Fibroblast of villous mesenchyme (primary cell): ENCODE results near the gene NOPCHAP1. TPM values are rescaled to one million over a fixed set of nuclear protein-coding genes. Genes with fewer than 3 reads are reported as not detected.
A peak's percentile ranks its signal among the peaks of the same experiment; 100 is the strongest.

ENCODE experiments used
- DNase-seq: peaks from one replicate; pipeline ENCODE4 v3.0.0-alpha.2; 2010; ENCODE audit warnings: low read depth
- H3K4me3 ChIP-seq: 2 replicates; pipeline ENCODE4 v1.5.1; 2011; ENCODE audit warnings: low read depth, mild to moderate bottlenecking, low read length
- total RNA-seq: library from RNA; depleted of rRNA; stranded (reverse); fragments of >200 nt; gene quantifications from 2 replicates; pipeline ENCODE4 v1.2.3, GENCODE V29; 2012
- TF ChIP-seq, protein P1 (sequence below): IDR thresholded peaks from 2 replicates; pipeline ENCODE4 v1.5.1; 2012; ENCODE audit warnings: low read depth, mild to moderate bottlenecking, low read length; ENCODE audit not compliant: insufficient read depth

Gene NOPCHAP1
- total RNA-seq, 1 donor, result 7.8 TPM

DNA sequence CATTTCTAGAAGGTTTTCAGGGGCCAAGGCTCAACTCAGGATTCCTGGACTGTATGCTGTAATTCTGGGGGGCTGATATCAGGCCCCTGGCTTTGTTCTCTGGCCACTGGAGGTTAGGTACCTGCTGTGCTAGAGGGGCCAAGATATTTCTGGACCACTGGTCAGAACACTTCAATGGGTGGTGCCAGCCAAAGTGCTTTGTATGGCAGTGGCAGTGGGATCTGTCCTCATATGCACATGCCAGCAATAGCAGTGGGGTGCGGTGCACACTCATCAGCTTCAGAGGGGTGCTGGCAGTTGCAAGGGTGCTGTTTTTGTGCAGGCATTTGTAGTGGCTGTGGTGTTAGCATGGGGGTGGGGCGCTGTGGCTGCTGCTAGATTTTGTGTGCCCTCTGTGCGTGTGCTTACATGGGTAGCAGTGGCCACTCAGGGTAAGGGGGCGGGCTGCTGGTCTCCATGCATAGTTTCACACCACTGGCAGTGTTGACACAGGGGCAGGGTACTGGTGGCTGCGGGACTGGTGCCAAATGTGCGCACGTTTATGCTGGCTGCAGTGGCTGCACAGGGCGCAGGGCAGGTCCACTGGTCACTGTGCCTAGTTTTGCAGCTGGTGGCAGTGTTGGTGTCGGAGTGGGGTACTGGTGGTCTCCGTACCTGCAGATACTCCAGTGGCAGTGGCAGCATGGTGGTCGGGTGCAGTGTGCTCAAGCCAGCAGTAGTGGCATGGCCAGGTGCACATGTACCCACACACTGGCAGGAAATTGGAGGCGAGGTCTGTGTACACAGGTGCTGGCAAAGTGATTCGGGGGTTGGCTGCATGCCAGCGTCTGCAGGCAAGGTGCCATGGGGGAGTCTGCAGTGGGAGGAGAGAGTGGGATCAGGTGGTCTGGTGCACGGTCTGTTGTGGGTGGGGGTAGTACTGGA is 12.6 kb downstream of the NOPCHAP1 start:
- no peak for DNase-seq
- TF ChIP-seq, protein P1, sequence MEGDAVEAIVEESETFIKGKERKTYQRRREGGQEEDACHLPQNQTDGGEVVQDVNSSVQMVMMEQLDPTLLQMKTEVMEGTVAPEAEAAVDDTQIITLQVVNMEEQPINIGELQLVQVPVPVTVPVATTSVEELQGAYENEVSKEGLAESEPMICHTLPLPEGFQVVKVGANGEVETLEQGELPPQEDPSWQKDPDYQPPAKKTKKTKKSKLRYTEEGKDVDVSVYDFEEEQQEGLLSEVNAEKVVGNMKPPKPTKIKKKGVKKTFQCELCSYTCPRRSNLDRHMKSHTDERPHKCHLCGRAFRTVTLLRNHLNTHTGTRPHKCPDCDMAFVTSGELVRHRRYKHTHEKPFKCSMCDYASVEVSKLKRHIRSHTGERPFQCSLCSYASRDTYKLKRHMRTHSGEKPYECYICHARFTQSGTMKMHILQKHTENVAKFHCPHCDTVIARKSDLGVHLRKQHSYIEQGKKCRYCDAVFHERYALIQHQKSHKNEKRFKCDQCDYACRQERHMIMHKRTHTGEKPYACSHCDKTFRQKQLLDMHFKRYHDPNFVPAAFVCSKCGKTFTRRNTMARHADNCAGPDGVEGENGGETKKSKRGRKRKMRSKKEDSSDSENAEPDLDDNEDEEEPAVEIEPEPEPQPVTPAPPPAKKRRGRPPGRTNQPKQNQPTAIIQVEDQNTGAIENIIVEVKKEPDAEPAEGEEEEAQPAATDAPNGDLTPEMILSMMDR, result no peak
- no peak overlapping the region for H3K4me3 ChIP-seq

DNA sequence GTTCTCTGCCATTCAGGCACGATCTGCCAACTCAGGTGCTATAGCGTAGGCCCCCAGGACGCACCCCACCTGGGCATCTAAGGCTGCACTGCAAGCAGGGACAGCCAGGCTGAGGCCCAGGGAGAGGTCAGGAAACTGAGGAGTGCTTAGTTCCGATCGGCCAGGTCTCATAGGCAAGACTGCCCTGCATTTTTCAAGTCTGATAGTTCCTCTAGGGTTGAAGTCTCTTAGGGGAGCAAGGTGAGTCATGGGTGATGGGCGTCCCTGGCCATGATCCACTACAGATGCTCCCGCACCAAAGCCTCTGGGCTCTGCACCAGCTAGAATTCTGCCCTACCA is 13.2 kb downstream of the NOPCHAP1 start:
- H3K4me3 ChIP-seq, result no peak overlapping the region
- no peak for DNase-seq
- TF ChIP-seq, protein P1, result no peak

DNA sequence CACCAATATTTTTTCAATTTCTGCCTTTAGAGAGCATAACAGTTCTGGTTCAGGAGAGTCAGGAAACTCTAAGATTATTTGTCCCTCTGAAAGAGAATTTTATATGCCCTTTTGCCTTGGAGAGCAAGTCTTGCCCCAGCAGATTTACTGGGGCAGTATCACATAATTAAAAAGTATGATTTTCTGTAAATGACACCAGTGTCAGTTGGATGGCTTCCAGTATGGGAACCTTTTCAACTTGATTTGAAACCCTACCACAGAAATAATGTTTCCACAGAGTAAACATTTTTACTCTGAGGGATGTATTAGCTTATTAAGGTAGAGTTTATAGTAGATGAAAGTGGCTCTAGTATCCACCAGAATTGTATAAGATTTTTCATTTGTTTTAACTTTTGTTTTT is 15.4 kb downstream of the NOPCHAP1 start:
- TF ChIP-seq, protein P1, result no peak
- no peak overlapping the region for H3K4me3 ChIP-seq
- no peak for DNase-seq

DNA sequence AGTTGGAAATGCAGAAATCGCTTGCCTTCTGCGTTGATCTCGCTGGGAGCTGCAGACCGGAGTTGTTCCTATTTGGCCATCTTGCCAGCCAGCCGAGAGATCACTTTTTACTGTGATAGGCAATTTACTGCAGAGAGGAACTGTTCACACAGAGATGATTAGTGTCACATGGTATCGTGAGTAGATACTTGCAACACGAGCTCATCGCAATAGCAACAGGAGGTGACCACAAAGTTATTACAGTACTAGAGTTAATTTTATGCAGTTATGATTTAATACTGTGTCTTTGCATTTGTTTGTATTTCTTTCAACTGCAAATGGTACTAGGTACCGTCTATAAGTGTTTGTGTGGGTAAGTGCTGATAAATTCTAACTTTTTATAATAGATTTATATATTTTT is 27.8 kb downstream of the NOPCHAP1 start:
- H3K4me3 ChIP-seq, result no peak overlapping the region
- TF ChIP-seq, protein P1, result no peak
- DNase-seq, result peak; percentile 34

DNA sequence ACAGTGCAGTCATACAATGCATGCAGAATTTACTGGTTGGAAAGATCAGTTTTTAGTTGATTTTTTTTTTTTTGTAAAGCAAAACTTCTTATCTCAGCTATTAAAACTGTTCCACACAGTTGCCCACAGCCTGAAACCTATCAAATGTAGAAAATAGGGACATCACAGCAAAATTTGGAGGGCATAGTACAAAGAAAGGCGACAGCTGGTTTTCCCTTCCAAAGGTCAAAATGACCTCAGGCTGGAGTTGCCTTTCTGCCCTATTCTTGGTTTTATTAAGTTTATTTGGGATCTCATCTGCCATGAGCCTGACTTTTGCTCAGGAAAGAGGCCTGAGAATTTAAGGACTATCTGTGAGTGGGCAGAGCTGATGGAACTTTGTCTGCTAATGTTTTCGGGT is 28.5 kb downstream of the NOPCHAP1 start:
- no peak for DNase-seq
- TF ChIP-seq, protein P1, result no peak
- H3K4me3 ChIP-seq, result no peak overlapping the region

DNA sequence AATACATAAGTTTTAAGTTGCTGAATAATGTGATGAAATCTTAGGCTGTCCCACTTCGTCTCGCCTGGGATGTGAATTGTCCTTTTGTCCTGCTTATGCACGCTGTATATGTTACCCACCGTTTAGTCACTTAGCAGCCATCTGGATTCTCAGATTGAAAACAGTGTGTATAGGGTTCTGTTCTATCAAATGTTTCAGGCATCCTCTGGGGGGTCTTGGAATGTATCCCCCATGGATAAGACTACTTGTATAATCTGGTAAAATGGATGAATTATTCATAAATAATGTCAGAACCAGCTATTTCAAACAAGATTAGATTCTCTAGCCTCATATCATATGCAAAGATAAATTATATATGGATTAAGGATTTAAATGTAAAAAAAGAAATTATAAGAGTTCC is 29.4 kb downstream of the NOPCHAP1 start:
- H3K4me3 ChIP-seq, result no peak overlapping the region
- no peak for DNase-seq
- TF ChIP-seq, protein P1, result no peak
